ENCODE measurements around the gene SLC29A3.

SLC29A3 gene

DNA sequence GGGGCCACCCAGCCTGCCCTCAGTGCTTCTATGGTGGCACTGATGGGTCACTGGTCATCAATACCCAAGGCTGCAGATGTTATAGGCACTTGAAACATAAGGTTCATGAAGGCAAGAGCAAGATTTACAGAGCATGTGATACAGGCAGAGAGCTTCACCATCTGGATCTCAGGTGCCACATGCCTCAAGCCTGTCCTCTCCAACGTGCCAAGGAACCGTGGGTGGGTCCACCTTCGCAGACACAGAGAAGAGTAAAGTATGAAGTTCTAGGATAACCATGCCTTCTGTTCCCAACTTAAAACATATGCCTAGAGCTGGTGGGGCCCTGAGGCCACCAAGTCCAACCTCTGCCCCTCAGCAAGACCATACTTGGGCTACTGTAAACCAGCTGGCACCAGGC lies 51.0 kb downstream of the SLC29A3 start:
- H3K27ac ChIP-seq (ENCODE audit: low read length) = no peak overlapping the region
- no peaks in the 10 kb centered on the region for H3K36me3 ChIP-seq (ENCODE audit: insufficient read depth, low read length)
- no peak overlapping the region for H3K4me2 ChIP-seq (ENCODE audit: insufficient read depth, low read length)

DNA sequence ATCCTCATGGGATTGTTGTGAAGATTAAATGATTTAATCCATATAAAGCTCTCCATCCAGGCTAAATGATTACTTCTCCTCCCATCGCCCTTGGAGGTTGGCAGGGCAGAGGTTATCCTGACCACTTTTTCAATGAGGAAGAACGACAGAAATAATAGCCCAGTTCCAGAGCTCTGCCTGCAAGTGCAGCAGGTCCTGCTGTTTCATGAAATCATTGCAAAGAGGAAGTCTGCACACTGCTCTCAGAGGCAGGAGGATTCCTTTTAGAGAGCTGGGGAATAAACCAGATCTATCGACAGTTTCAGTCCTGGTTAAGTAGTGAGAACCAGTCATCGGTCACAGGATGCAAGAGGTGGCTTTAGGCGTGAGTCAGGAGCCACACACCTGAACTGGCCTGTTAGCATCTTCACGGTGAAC lies 52.7 kb downstream of the SLC29A3 start:
- H3K4me1 ChIP-seq (ENCODE audit: insufficient read depth, low read length) = no peaks in the 10 kb centered on the region; the same call in 1 of the 2 replicates
- no peaks in the 10 kb centered on the region for H4K20me1 ChIP-seq (ENCODE audit: insufficient read depth, low read length)
- no peaks in the 10 kb centered on the region for H3K36me3 ChIP-seq (ENCODE audit: insufficient read depth, low read length)
- TF ChIP-seq EZH2 (IDR thresholded peaks at IDR 0.05; ENCODE audit: borderline replicate concordance, low read depth, low read length, severe bottlenecking) (no peak), CTCF (IDR thresholded peaks at IDR 0.05; ENCODE audit: borderline replicate concordance, extremely low read depth, low read length, poor library complexity, severe bottlenecking) (no peak)
- H3K4me3 ChIP-seq (ENCODE audit: low read depth in 1 of 2, low read length in 2 of 2) = no peak overlapping the region
- ATAC-seq (ENCODE audit: insufficient read depth, low read depth) (no peak), DNase-seq (no peak)
- no peak overlapping the region for H2AFZ ChIP-seq (ENCODE audit: low read depth, low read length)
- no peaks in the 10 kb centered on the region for H3K79me2 ChIP-seq (ENCODE audit: insufficient read depth, low read length)
- H3K9me3 ChIP-seq (ENCODE audit: insufficient read depth, low read length, severe bottlenecking) = no peaks in the 10 kb centered on the region
- H3K27me3 ChIP-seq (ENCODE audit: insufficient read depth, low read length, poor library complexity) = peaks cover 15% of the 10 kb centered on the region
- H3K9ac ChIP-seq (ENCODE audit: low read depth, low read length) = no peak overlapping the region
- H3K27ac ChIP-seq (ENCODE audit: low read length) = no peak overlapping the region
- H3K4me2 ChIP-seq (ENCODE audit: insufficient read depth, low read length) = no peak overlapping the region

More for the DNA sequence above, 51.0 kb downstream of the SLC29A3 start:
- ATAC-seq (ENCODE audit: insufficient read depth, low read depth) (no peak), DNase-seq (no peak)
- H3K9me3 ChIP-seq (ENCODE audit: insufficient read depth, low read length, severe bottlenecking) = no peaks in the 10 kb centered on the region
- H3K79me2 ChIP-seq (ENCODE audit: insufficient read depth, low read length) = no peaks in the 10 kb centered on the region
- H4K20me1 ChIP-seq (ENCODE audit: insufficient read depth, low read length) = no peaks in the 10 kb centered on the region
- H3K4me3 ChIP-seq (ENCODE audit: low read depth in 1 of 2, low read length in 2 of 2) = no peak overlapping the region
- H3K9ac ChIP-seq (ENCODE audit: low read depth, low read length) = no peak overlapping the region
- peaks cover 15% of the 10 kb centered on the region for H3K27me3 ChIP-seq (ENCODE audit: insufficient read depth, low read length, poor library complexity)
- H2AFZ ChIP-seq (ENCODE audit: low read depth, low read length) = no peak overlapping the region
- H3K4me1 ChIP-seq (ENCODE audit: insufficient read depth, low read length) = no peaks in the 10 kb centered on the region
- TF ChIP-seq EZH2 (IDR thresholded peaks at IDR 0.05; ENCODE audit: borderline replicate concordance, low read depth, low read length, severe bottlenecking) (no peak), CTCF (IDR thresholded peaks at IDR 0.05; ENCODE audit: borderline replicate concordance, extremely low read depth, low read length, poor library complexity, severe bottlenecking) (no peak)

DNA sequence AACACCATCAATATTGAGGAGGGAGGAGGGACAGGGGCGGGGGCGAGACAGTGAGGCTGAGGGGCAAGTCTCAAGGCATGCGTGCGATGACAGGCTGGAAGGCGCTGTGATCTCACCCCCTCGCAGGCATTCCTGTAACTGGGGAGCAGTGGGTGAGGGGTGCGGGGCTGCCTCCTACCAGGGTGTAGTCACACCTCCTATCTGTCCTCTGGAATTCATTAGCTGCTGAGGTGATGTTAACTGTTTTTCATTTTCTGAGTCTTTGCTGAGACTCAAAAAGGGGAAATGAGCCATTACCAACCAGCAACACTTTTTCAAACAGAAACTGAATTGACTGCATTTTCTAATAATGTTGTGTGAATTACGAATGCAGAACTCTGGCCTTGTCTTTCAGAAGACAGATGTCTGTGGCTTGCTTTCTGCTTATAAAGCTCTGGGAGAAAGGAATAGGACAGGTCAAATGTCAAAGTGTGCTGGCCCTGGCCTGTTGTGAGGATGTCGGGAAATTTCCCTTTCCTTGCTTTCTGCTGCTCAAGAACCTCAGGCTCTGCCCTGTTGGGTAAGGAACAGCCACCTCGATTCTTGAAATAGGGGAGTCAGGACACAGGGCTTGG lies 53.9 kb downstream of the SLC29A3 start:
- DNase-seq (no peak), ATAC-seq (ENCODE audit: insufficient read depth, low read depth) (no peak)
- TF ChIP-seq CTCF (IDR thresholded peaks at IDR 0.05; ENCODE audit: borderline replicate concordance, extremely low read depth, low read length, poor library complexity, severe bottlenecking) (no peak), EZH2 (IDR thresholded peaks at IDR 0.05; ENCODE audit: borderline replicate concordance, low read depth, low read length, severe bottlenecking) (no peak)
- H3K9ac ChIP-seq (ENCODE audit: low read depth, low read length) = no peak overlapping the region
- H3K27ac ChIP-seq (ENCODE audit: low read length) = no peak overlapping the region
- H4K20me1 ChIP-seq (ENCODE audit: insufficient read depth, low read length) = no peaks in the 10 kb centered on the region
- peaks cover 9% of the 10 kb centered on the region; the same call in 1 of the 2 replicates for H3K4me1 ChIP-seq (ENCODE audit: insufficient read depth, low read length)
- no peaks in the 10 kb centered on the region for H3K36me3 ChIP-seq (ENCODE audit: insufficient read depth, low read length)
- no peak overlapping the region for H3K4me3 ChIP-seq (ENCODE audit: low read depth in 1 of 2, low read length in 2 of 2)
- no peak overlapping the region for H2AFZ ChIP-seq (ENCODE audit: low read depth, low read length)
- peaks cover 26% of the 10 kb centered on the region for H3K27me3 ChIP-seq (ENCODE audit: insufficient read depth, low read length, poor library complexity)
- H3K4me2 ChIP-seq (ENCODE audit: insufficient read depth, low read length) = no peak overlapping the region
- no peaks in the 10 kb centered on the region for H3K79me2 ChIP-seq (ENCODE audit: insufficient read depth, low read length)
- H3K9me3 ChIP-seq (ENCODE audit: insufficient read depth, low read length, severe bottlenecking) = no peaks in the 10 kb centered on the region

Measured in DND-41 (cell line).